ENCODE measurements around the gene RPUSD3. TPM values are rescaled to one million over a fixed set of nuclear protein-coding genes. Genes with fewer than 3 reads are reported as not detected.
A peak's percentile ranks its signal among the peaks of the same experiment; 100 is the strongest.
"Not testable (repeated sequence)": the region's sequence is repeated elsewhere in the genome, so short reads cannot be mapped to it uniquely, and the experiment has no call there.

RPUSD3 gene
- total RNA-seq, 1 donor from 2014 or later: 18.1 TPM

- DNase-seq: peak; percentile 16
Observed at GRCh38 chr3:9864200-9864927, 20.6 kb upstream of the RPUSD3 start.

GRCh38 chr3:9863058-9863772 is 19.4 kb upstream of the RPUSD3 start:
- DNase-seq: no peak

- no peak for DNase-seq
Observed at GRCh38 chr3:9862391-9863057, 18.7 kb upstream of the RPUSD3 start.

GRCh38 chr3:9861626-9862130 is 17.9 kb upstream of the RPUSD3 start:
- DNase-seq: no peak

- DNase-seq: no peak
Observed at GRCh38 chr3:9861201-9861600, 17.4 kb upstream of the RPUSD3 start.

- DNase-seq: no peak
Observed at GRCh38 chr3:9859530-9860025, 15.8 kb upstream of the RPUSD3 start.

GRCh38 chr3:9855594-9855993 is 11.8 kb upstream of the RPUSD3 start:
- DNase-seq: no peak

- DNase-seq: not testable (repeated sequence)
Observed at GRCh38 chr3:9854291-9854940, 10.6 kb upstream of the RPUSD3 start.

GRCh38 chr3:9852528-9852927 is 8.7 kb upstream of the RPUSD3 start:
- DNase-seq: no peak

- DNase-seq: not testable (repeated sequence)
Observed at GRCh38 chr3:9851926-9852325, 8.1 kb upstream of the RPUSD3 start.

GRCh38 chr3:9851383-9851782 is 7.6 kb upstream of the RPUSD3 start:
- not testable (repeated sequence) for DNase-seq

GRCh38 chr3:9848860-9849259 is 5.1 kb upstream of the RPUSD3 start:
- DNase-seq: peak; percentile 42

GRCh38 chr3:9847870-9848269 is 4.1 kb upstream of the RPUSD3 start:
- DNase-seq: not testable (repeated sequence)

- DNase-seq: no peak
Observed at GRCh38 chr3:9846931-9847488, 3.2 kb upstream of the RPUSD3 start.

- no peak for DNase-seq
Observed at GRCh38 chr3:9846231-9846630, 2.4 kb upstream of the RPUSD3 start.

- no peak for DNase-seq
Observed at GRCh38 chr3:9841015-9841414, 2.8 kb downstream of the RPUSD3 start.

GRCh38 chr3:9838856-9839255 is 5.0 kb downstream of the RPUSD3 start:
- DNase-seq: no peak

GRCh38 chr3:9837701-9838582 is 5.9 kb downstream of the RPUSD3 start:
- no peak for DNase-seq

- DNase-seq: no peak
Observed at GRCh38 chr3:9834520-9835380, 9.1 kb downstream of the RPUSD3 start.

GRCh38 chr3:9833078-9833477 is 10.7 kb downstream of the RPUSD3 start:
- DNase-seq: no peak
